LNCaP clone FGC (cell line): ENCODE results near the gene IL11.

ENCODE experiments used
- DNase-seq: peaks from one replicate; pipeline ENCODE4 v3.0.0-alpha.2; 2011; ENCODE audit warnings: low read depth
- H3K4me3 ChIP-seq: 2 replicates; pipeline ENCODE4 v1.5.1; 2011; ENCODE audit warnings: mild to moderate bottlenecking, low read depth, low read length, control low read depth
- TF ChIP-seq, protein P1 (sequence below): IDR thresholded peaks from 2 replicates; pipeline ENCODE4 v1.5.1; 2012; ENCODE audit warnings: mild to moderate bottlenecking; ENCODE audit not compliant: control insufficient read depth, insufficient read depth; ENCODE audit errors: extremely low read depth

IL11 gene

GRCh38 chr19:55352549-55353145 lies 17.6 kb downstream of the IL11 start:
- no peak for DNase-seq
- TF ChIP-seq, protein P1, sequence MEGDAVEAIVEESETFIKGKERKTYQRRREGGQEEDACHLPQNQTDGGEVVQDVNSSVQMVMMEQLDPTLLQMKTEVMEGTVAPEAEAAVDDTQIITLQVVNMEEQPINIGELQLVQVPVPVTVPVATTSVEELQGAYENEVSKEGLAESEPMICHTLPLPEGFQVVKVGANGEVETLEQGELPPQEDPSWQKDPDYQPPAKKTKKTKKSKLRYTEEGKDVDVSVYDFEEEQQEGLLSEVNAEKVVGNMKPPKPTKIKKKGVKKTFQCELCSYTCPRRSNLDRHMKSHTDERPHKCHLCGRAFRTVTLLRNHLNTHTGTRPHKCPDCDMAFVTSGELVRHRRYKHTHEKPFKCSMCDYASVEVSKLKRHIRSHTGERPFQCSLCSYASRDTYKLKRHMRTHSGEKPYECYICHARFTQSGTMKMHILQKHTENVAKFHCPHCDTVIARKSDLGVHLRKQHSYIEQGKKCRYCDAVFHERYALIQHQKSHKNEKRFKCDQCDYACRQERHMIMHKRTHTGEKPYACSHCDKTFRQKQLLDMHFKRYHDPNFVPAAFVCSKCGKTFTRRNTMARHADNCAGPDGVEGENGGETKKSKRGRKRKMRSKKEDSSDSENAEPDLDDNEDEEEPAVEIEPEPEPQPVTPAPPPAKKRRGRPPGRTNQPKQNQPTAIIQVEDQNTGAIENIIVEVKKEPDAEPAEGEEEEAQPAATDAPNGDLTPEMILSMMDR, result no peak
- no peak overlapping the region for H3K4me3 ChIP-seq

DNA sequence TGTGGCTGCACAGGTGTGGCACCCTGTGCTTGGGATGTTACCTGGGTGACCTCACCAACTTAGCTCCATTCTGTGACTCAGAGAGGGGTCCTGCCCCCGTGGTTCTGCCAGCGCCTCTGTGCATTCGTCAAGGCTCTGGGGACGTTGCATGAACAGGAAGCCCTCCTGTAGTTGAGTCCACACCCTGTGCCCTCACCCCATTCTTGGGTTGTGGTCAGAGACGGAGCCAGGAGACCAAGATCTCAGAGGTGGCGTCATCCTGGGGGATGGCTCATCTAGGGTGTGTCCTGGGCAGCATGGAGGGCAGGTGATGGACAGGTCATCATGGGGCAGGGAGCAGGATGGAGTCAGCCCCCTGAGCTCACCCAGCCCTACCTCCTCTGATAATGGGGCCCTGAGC lies 18.2 kb downstream of the IL11 start:
- H3K4me3 ChIP-seq, result no peak overlapping the region
- no peak for DNase-seq
- TF ChIP-seq, protein P1, result no peak

GRCh38 chr19:55350620-55351315 lies 19.5 kb downstream of the IL11 start:
- TF ChIP-seq, protein P1, result no peak
- no peak for DNase-seq
- no peak overlapping the region for H3K4me3 ChIP-seq

DNA sequence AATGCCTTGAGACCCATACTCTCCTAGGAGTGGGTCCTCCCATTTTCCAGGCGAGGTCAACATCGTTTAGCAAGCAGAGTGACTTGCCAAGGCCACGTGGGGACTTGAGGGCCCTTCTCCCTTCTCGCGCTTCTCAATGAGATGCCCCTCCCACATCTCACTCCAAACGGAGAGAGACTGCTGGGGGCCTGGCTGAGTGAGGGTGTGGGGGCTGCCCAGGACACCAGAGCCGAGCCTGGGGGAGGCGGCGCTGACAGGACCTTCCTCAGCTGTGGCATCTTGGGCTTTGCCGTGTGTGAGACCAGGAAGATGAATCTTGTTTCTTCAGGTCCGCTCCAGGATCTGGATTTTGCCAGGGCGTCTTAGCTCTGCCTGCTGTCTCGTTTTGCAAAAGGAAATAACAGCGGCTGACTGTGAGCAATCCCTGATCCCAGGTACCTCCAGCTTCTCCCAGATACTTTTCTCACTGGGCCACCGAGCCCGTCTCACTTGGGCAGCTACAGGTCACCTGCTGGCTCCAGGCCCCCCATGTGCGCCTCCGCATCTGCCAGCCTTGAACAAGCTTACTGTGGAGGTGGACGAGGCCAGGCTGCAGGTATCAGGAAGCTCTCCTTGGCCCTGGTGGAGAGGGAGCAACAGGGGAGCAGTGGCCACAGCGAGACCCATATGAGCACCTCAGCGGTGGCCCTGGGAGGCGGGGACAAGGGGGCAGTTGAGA lies 21.8 kb downstream of the IL11 start:
- no peak overlapping the region for H3K4me3 ChIP-seq
- TF ChIP-seq, protein P1, result no peak
- no peak for DNase-seq

- DNase-seq, result no peak
- H3K4me3 ChIP-seq, result no peak overlapping the region
- TF ChIP-seq, protein P1, result no peak
Observed at GRCh38 chr19:55347442-55348009, 22.7 kb downstream of the IL11 start.

- TF ChIP-seq, protein P1, result no peak
- H3K4me3 ChIP-seq, result no peak overlapping the region
- DNase-seq, result no peak
Observed at GRCh38 chr19:55346725-55347441, 23.4 kb downstream of the IL11 start.
